Hepatocyte (in vitro differentiated cells): ENCODE results near the gene TMEM223. TPM values are rescaled to one million over a fixed set of nuclear protein-coding genes. Genes with fewer than 3 reads are reported as not detected.
A peak's percentile ranks its signal among the peaks of the same experiment; 100 is the strongest.
"Not testable (repeated sequence)": the region's sequence is repeated elsewhere in the genome, so short reads cannot be mapped to it uniquely, and the experiment has no call there.

Experiments used
- DNase-seq: peaks from one replicate; pipeline ENCODE4 v3.0.0-alpha.2; 2016; ENCODE audit warnings: low spot score
- H2AFZ ChIP-seq: fragments of 200-600 bp; sonication (generic); 2 replicates; pipeline ENCODE4 v1.6.0; 2016; ENCODE audit warnings: antibody characterized with exemption, mild to moderate bottlenecking
- H3K27ac ChIP-seq: fragments of 200-600 bp; sonication (generic); 2 replicates; pipeline ENCODE4 v1.5.1; 2016; ENCODE audit warnings: mild to moderate bottlenecking
- H3K27me3 ChIP-seq: fragments of 200-600 bp; sonication (generic); 2 replicates; pipeline ENCODE4 v1.6.1; 2016
- H3K36me3 ChIP-seq: fragments of 200-600 bp; sonication (generic); replicated peaks from 2 replicates; pipeline ENCODE4 v1.5.1; 2016; ENCODE audit warnings: low read depth; ENCODE audit not compliant: insufficient read depth
- H3K4me1 ChIP-seq: fragments of 200-600 bp; sonication (generic); 2 replicates; pipeline ENCODE4 v1.5.1; 2016; ENCODE audit warnings: mild to moderate bottlenecking, moderate library complexity; ENCODE audit not compliant: insufficient read depth
- H3K4me2 ChIP-seq: fragments of 200-600 bp; sonication (generic); 2 replicates; pipeline ENCODE4 v1.6.0; 2016
- H3K4me3 ChIP-seq: fragments of 200-600 bp; sonication (generic); 2 replicates; pipeline ENCODE4 v1.5.1; 2016; ENCODE audit warnings: mild to moderate bottlenecking
- H3K79me2 ChIP-seq: fragments of 200-600 bp; sonication (generic); 2 replicates; pipeline ENCODE4 v1.6.0; 2017; ENCODE audit warnings: mild to moderate bottlenecking
- H3K9me2 ChIP-seq: fragments of 200-600 bp; sonication (generic); replicated peaks from 2 replicates; pipeline ENCODE4 v1.6.0; 2017; ENCODE audit warnings: mild to moderate bottlenecking; ENCODE audit not compliant: insufficient read depth
- H3K9me3 ChIP-seq: fragments of 200-600 bp; sonication (generic); 2 replicates; pipeline ENCODE4 v1.5.1; 2016; ENCODE audit warnings: low read depth, mild to moderate bottlenecking
- H4K20me1 ChIP-seq: fragments of 200-600 bp; sonication (generic); 2 replicates; pipeline ENCODE4 v1.6.0; 2016; ENCODE audit warnings: mild to moderate bottlenecking; ENCODE audit not compliant: insufficient read depth, poor library complexity, severe bottlenecking
- EZH2 ChIP-seq: fragments of 200-600 bp; sonication (generic); IDR thresholded peaks from 2 replicates; pipeline ENCODE4 v1.6.1; 2016; ENCODE audit warnings: antibody characterized with exemption, mild to moderate bottlenecking, borderline replicate concordance
- EZH2phosphoT487 ChIP-seq: fragments of 200-600 bp; sonication (generic); IDR thresholded peaks from one replicate; pipeline ENCODE4 v1.6.1; 2018; ENCODE audit warnings: antibody characterized with exemption, mild to moderate bottlenecking, low read depth, moderate library complexity; ENCODE audit not compliant: unreplicated experiment, severe bottlenecking
- WGBS: methylation state at CpG from one replicate; pipeline ENCODE4 v1.1.6; 2016; ENCODE audit warnings: low lambda C conversion rate; ENCODE audit errors: missing lambda C conversion rate; 5-methylcytosine and 5-hydroxymethylcytosine counted together
- polyA plus RNA-seq: library from polyadenylated mRNA; unstranded; fragments of >200 nt; fragmentation: Nextera tagmentation; extraction: Ambion mirVana; gene quantifications from 2 replicates; pipeline ENCODE4 v1.2.1, GENCODE V29; 2016
- total RNA-seq: library from RNA; depleted of rRNA; stranded (reverse); fragments of >200 nt; gene quantifications from 2 replicates; pipeline ENCODE4 v1.2.3, GENCODE V29; 2014
- TF ChIP-seq, protein P1 (sequence below): fragments of 200-600 bp; sonication (generic); IDR thresholded peaks from 2 replicates; pipeline ENCODE4 v1.5.1; 2016; ENCODE audit warnings: antibody characterized with exemption, mild to moderate bottlenecking; ENCODE audit not compliant: poor library complexity

Gene TMEM223, protein sequence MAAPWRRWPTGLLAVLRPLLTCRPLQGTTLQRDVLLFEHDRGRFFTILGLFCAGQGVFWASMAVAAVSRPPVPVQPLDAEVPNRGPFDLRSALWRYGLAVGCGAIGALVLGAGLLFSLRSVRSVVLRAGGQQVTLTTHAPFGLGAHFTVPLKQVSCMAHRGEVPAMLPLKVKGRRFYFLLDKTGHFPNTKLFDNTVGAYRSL
- total RNA-seq (28.4 and 31.9 TPM in 2 replicates), polyA plus RNA-seq (30.3 and 36.1 TPM in 2 replicates)

DNA sequence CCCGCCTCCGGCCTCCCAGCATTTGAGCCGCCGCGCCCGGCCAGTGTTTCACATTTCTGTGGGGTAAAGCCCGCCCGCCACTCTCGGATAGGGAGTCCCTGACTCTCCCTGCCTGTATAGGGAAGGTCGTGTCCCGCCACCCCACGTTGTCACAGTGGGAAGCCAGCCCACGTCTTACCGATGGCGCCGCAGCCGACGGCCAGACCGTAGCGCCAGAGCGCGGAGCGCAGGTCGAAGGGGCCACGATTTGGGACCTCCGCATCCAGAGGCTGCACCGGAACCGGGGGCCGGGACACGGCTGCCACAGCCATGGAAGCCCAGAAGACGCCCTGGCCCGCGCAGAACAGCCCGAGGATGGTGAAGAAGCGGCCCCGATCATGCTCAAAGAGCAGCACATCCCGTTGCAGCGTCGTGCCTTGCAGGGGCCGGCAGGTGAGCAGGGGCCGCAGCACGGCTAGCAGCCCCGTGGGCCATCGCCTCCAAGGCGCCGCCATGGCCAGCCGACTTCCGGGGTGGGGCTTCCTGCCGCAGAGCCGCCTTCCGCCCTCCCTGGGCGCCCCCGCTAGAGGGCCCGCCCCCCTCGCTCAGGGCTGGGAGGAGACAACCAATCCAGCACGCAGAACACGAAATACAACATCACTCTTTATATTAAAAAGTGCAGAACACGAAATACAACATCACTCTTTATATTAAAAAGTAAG lies at the start of gene TMEM223:
TMEM223 (minus strand) TSS at position 506 of the 701 bp plus-strand sequence; CDS start at position 494, 12 bp downstream.
- peak within 1 kb of the TSS; percentile 21 for H2AFZ ChIP-seq
- peaks cover 32% of the 10 kb centered on the region for H3K4me1 ChIP-seq
- no peaks in the 10 kb centered on the region for H4K20me1 ChIP-seq
- H3K9me3 ChIP-seq = no peaks in the 10 kb centered on the region
- no peaks in the 10 kb centered on the region for H3K27me3 ChIP-seq
- peak within 1 kb of the TSS; percentile 87 for H3K4me3 ChIP-seq
- H3K36me3 ChIP-seq = no peaks in the 10 kb centered on the region
- H3K79me2 ChIP-seq = peaks cover 43% of the 10 kb centered on the region
- H3K27ac ChIP-seq = peak within 1 kb of the TSS; percentile 73
- H3K4me2 ChIP-seq = peak within 1 kb of the TSS; percentile 92
- DNase-seq = peak; percentile 95
- WGBS = under 1% methylated on average over 45 of the region's 58 CpGs
- TF ChIP-seq EZH2 = no peak
- TF ChIP-seq, protein P1, sequence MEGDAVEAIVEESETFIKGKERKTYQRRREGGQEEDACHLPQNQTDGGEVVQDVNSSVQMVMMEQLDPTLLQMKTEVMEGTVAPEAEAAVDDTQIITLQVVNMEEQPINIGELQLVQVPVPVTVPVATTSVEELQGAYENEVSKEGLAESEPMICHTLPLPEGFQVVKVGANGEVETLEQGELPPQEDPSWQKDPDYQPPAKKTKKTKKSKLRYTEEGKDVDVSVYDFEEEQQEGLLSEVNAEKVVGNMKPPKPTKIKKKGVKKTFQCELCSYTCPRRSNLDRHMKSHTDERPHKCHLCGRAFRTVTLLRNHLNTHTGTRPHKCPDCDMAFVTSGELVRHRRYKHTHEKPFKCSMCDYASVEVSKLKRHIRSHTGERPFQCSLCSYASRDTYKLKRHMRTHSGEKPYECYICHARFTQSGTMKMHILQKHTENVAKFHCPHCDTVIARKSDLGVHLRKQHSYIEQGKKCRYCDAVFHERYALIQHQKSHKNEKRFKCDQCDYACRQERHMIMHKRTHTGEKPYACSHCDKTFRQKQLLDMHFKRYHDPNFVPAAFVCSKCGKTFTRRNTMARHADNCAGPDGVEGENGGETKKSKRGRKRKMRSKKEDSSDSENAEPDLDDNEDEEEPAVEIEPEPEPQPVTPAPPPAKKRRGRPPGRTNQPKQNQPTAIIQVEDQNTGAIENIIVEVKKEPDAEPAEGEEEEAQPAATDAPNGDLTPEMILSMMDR = no peak
- TF ChIP-seq EZH2phosphoT487 = no peak
- H3K9me2 ChIP-seq = no peaks in the 10 kb centered on the region

DNA sequence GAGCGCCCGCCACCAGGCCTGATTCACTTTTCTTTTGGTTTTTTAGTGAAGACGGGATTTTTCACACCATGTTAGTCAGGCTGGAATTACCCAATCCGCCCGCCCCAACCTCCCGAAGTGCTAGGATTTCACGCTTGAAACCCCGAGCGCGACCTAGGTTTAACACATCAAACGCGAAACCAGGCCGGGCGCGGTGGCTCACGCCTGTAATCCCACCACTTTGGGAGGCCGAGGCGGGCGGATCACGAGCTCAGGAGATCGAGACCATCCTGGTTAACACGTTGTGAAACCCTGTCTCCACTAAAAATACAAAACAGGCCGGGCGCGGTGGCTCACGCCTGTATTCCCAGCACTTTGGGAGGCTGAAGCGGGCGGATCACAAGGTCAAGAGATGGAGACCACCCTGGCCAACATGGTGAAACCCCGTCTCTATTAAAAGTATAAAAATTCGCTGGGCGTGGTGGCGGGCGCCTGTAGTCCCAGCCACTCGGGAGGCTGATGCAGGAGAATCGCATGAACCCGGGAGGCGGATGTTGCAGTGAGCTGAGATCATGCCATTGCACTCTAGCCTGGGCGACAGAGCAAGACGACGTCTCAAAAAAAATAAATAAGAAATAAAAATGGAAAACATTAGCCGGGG lies 49.0 kb upstream of the TMEM223 start:
- Histone ChIP-seq H2AFZ (peak overlapping the region; percentile 64), H3K79me2 (peaks cover 32% of the 10 kb centered on the region), H3K27ac (peak overlapping the region; percentile 96), H3K4me3 (peak overlapping the region; percentile 2), H3K4me2 (peak overlapping the region; percentile 82)
- not testable (repeated sequence) for H4K20me1 ChIP-seq, H3K4me1 ChIP-seq, H3K9me2 ChIP-seq, H3K9me3 ChIP-seq, H3K36me3 ChIP-seq, H3K27me3 ChIP-seq
- DNase-seq = peak; percentile 84
- 2% methylated on average over 41 of the region's 41 CpGs for WGBS

DNA sequence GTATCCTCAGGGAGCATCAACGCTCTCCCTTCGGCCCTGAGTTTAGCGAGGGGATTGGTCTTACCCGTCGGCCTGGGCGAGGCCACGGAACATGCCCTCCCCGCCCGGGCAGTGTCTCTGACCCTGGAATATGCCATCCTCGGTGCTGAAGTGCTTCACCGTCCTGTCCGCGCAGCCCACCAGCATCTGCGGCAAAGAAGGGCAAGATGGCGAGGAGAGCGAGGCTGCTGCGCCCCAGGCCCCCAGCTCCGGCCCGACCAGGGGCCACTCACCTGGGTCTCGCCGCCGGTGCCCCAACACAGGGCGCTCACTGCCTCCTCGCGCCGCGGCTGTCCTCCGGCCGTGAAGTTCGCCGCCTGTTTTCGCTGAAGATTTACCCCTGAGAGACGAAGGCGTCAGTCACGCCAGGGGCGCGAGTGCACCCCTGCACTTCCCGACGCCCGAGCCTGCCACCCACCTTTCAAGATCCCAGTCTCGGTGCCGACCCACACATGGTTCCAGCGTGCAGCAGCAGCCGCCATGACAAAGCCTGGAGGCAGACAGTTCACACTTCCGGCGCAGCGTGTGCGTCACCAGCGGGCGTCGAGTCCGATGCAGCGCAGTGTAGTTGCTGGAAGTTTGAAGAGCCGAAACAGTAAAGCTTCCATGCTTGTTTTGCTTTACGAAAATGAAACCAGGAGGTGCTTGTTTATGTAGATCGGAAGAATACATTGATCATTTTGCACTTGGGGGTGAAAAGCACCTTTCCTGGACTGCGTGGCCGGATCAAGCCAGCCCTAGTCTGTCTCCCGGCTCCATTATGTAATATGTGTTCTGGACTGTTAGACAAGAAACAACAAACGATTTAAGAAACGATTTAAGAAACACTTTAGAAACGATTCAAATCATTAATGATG lies 47.5 kb upstream of the TMEM223 start, which contains the start of gene WDR74:
WDR74 (minus strand) TSS at position 541 of the 896 bp plus-strand sequence; CDS start at position 521, 20 bp downstream.
- Histone ChIP-seq H3K9me2 (no peaks in the 10 kb centered on the region), H3K4me2 (peak within 1 kb of the TSS; percentile 82), H3K79me2 (peaks cover 43% of the 10 kb centered on the region), H2AFZ (peak within 1 kb of the TSS; percentile 48), H3K27me3 (no peaks in the 10 kb centered on the region), H3K27ac (peak within 1 kb of the TSS; percentile 96), H3K9me3 (no peaks in the 10 kb centered on the region), H3K36me3 (no peaks in the 10 kb centered on the region), H3K4me1 (peaks cover 9% of the 10 kb centered on the region), H4K20me1 (no peaks in the 10 kb centered on the region), H3K4me3 (peak within 1 kb of the TSS; percentile 84)
- under 1% methylated on average over 61 of the region's 62 CpGs for WGBS
- TF ChIP-seq, protein P1 = no peak
- TF ChIP-seq EZH2phosphoT487 = no peak
- TF ChIP-seq EZH2 = no peak
- peak; percentile 95 for DNase-seq
